K562 (cell line): Measurements from ENCODE around the gene CEND1. TPM values are rescaled to one million over a fixed set of nuclear protein-coding genes. Genes with fewer than 3 reads are reported as not detected.

ENCODE experiments used
- CBX8 ChIP-seq: fragments of 200-600 bp; sonication (generic); IDR thresholded peaks from 2 replicates; pipeline ENCODE4 v1.6.1; 2012; ENCODE audit warnings: borderline replicate concordance, mixed run types, low read depth, mild to moderate bottlenecking, moderate library complexity, mixed read lengths, low read length, control low read depth, inconsistent platforms; ENCODE audit not compliant: poor library complexity, severe bottlenecking; ENCODE audit errors: extremely low read depth
- CHD2 ChIP-seq: IDR thresholded peaks from 2 replicates; pipeline ENCODE4 v1.6.1; 2011; ENCODE audit warnings: low read depth, low read length
- ETV6 ChIP-seq, 3 experiments: fragments of 150-350 bp in 1 of 3; sonication (generic) in 1 of 3; formaldehyde crosslinking in 1 of 3; IDR thresholded peaks; 2 replicates each; pipeline versions ENCODE4 v1.6.1 to v1.8.0; 2014 to 2022; ENCODE audit warnings: borderline replicate concordance in 2 of 3, low read depth in 2 of 3, antibody characterized with exemption in 1 of 3, low read length in 1 of 3, mild to moderate bottlenecking in 1 of 3, missing genetic modification reagents in 1 of 3
- EWSR1 ChIP-seq: fragments of 450-650 bp; IDR thresholded peaks from 2 replicates; pipeline ENCODE4 v1.6.1; 2018; ENCODE audit warnings: borderline replicate concordance, mild to moderate bottlenecking, low read depth, moderate library complexity; ENCODE audit not compliant: partially characterized antibody
- HMG20A ChIP-seq: fragments of 450-650 bp; formaldehyde crosslinking; conservative IDR thresholded peaks from 2 replicates; pipeline ENCODE4 v1.4.0; 2020; ENCODE audit warnings: mild to moderate bottlenecking, mixed read lengths
- HMGN3 ChIP-seq: IDR thresholded peaks from 2 replicates; pipeline ENCODE4 v1.6.1; 2011; ENCODE audit warnings: borderline replicate concordance, low read depth, mild to moderate bottlenecking, mixed read lengths, low read length; ENCODE audit not compliant: insufficient read length; ENCODE audit errors: extremely low read depth
- MAFK ChIP-seq: IDR thresholded peaks from 2 replicates; pipeline ENCODE4 v1.6.1; 2011; ENCODE audit warnings: low read length, improper control_type of control experiment
- MTA2 ChIP-seq: fragments of 450-650 bp; IDR thresholded peaks from 2 replicates; pipeline ENCODE4 v1.6.1; 2016; ENCODE audit warnings: low read depth
- NCOA2 ChIP-seq, 2 experiments: fragments of 450-650 bp; IDR thresholded peaks; 2 replicates each; pipeline ENCODE4 v1.6.1; 2018; ENCODE audit warnings: mild to moderate bottlenecking in 2 of 2, moderate library complexity in 1 of 2; ENCODE audit not compliant: partially characterized antibody in 2 of 2
- NONO ChIP-seq, 2 experiments: fragments of 200-400 bp in 1 of 2; fragments of 450-650 bp in 1 of 2; formaldehyde crosslinking in 1 of 2; IDR thresholded peaks; 2 replicates each; pipeline ENCODE4 v1.6.1; 2017; ENCODE audit warnings: low read depth in 2 of 2, mild to moderate bottlenecking in 2 of 2, moderate library complexity in 2 of 2, low read length in 1 of 2
- POLR2A ChIP-seq: fragments of 450-650 bp; conservative IDR thresholded peaks from 2 replicates; pipeline ENCODE4 v1.6.1; 2016
- PRMT5 ChIP-seq: sonication (generic); formaldehyde crosslinking; IDR thresholded peaks from 2 replicates; pipeline ENCODE4 v1.5.0; 2020; ENCODE audit warnings: missing genetic modification reagents
- PRPF4 ChIP-seq: fragments of 200-400 bp; formaldehyde crosslinking; IDR thresholded peaks from one replicate; pipeline ENCODE4 v1.6.1; 2017; ENCODE audit warnings: low read length, low read depth, mild to moderate bottlenecking; ENCODE audit not compliant: insufficient read depth, poor library complexity, severe bottlenecking
- SRSF3 ChIP-seq: fragments of 200-400 bp; formaldehyde crosslinking; IDR thresholded peaks from 2 replicates; pipeline ENCODE4 v1.6.1; 2016; ENCODE audit warnings: mild to moderate bottlenecking, low read length, moderate library complexity; ENCODE audit not compliant: insufficient read depth
- TBL1XR1 ChIP-seq, 2 experiments: IDR thresholded peaks; 2 replicates each; pipeline ENCODE4 v1.6.1; 2012; ENCODE audit warnings: improper control_type of control experiment in 2 of 2, low read length in 2 of 2, mild to moderate bottlenecking in 1 of 2
- ZNF12 ChIP-seq: sonication (generic); formaldehyde crosslinking; IDR thresholded peaks from 2 replicates; pipeline ENCODE4 v1.4.0; 2020; ENCODE audit warnings: mild to moderate bottlenecking, missing genetic modification reagents
- ZNF274 ChIP-seq: IDR thresholded peaks from 2 replicates; pipeline ENCODE4 v1.6.1; 2011; ENCODE audit warnings: low read depth, mild to moderate bottlenecking, low read length, moderate library complexity, borderline replicate concordance
- polyA plus RNA-seq, 8 experiments: library from polyadenylated mRNA; depleted of rRNA in 4 of 8; stranded (reverse) in 5 of 8; unstranded in 3 of 8; fragments of >200 nt; fragmentation: Nextera tagmentation in 2 of 8; fragmentation: Illumina TruSeq in 1 of 8; extraction: Ambion mirVana in 2 of 8; extraction: Trizol in 1 of 8; gene quantifications; 2 replicates each; pipeline versions ENCODE4 v1.2.1 to v1.2.3, GENCODE V29; 2011 to 2014; ENCODE audit warnings: inconsistent platforms in 1 of 8, missing spikeins in 1 of 8
- total RNA-seq, 7 experiments: library from RNA; depleted of rRNA in 6 of 7; stranded (reverse); fragments of >200 nt in 6 of 7; fragmentation: Illumina TruSeq in 2 of 7; extraction: Trizol in 2 of 7; gene quantifications; 2 replicates each; pipeline versions ENCODE4 v1.2.1 to v1.2.3, GENCODE V29; 2011 to 2021; ENCODE audit warnings: low replicate concordance in 1 of 7
- TF ChIP-seq, protein P1 (sequence below): fragments of 450-650 bp; IDR thresholded peaks from 2 replicates; pipeline ENCODE4 v1.6.1; 2018; ENCODE audit not compliant: partially characterized antibody
- TF ChIP-seq, protein P2 (sequence below): fragments of 450-650 bp; formaldehyde crosslinking; IDR thresholded peaks from 2 replicates; pipeline ENCODE4 v1.4.0; 2020; ENCODE audit warnings: mild to moderate bottlenecking, moderate library complexity
- TF ChIP-seq, protein P3 (sequence below): fragments of 450-650 bp; IDR thresholded peaks from 2 replicates; pipeline ENCODE4 v1.6.1; 2016; ENCODE audit warnings: low read depth, mild to moderate bottlenecking, moderate library complexity

Gene CEND1
- total and polyA plus RNA-seq, 9 of the 15 experiments (the other 6 are each of a cell fraction or from before 2014, with no cell fraction given): 0.13 to 0.18 (median 0.16) TPM; not detected in 6

DNA sequence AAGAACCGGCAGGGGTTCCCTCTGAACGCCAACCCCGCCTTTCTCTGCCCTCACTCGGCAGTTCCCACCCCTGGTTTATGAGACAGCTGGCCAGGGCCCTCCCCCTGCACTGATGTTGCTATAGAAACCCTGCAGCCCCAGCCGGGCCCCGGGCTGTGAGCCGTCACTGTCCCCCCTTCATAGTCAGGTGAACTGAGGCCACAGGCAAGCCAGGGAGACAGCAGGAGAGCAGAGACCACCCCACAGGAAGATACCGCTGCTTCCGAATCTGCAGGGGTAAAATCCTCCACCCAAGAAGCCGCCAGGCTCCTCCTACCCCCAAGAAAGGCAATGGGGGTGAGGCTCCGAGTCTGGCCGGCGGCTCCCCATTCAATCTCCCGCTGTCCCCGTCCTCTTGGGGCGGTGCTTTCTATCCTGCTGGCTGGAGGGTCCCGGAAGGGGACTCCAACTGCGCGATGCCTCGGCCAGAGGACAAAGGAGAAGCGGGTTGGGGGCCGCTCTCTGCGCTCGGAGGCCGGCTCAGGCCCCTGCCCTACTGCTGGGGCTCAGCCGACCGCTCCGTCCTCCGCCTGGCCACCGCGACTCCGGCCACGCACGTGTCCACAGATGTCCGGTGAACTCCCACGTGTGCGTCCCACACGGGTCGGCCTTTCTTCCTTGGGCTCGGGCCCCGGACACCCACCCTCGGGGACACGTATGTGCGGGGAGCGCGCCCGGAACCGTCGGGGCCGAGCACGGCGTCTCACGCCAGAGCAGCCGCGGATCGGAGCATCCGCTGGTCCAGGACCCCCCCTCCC, 7.6 kb upstream of the CEND1 start (continued):
- TF ChIP-seq, protein P1, sequence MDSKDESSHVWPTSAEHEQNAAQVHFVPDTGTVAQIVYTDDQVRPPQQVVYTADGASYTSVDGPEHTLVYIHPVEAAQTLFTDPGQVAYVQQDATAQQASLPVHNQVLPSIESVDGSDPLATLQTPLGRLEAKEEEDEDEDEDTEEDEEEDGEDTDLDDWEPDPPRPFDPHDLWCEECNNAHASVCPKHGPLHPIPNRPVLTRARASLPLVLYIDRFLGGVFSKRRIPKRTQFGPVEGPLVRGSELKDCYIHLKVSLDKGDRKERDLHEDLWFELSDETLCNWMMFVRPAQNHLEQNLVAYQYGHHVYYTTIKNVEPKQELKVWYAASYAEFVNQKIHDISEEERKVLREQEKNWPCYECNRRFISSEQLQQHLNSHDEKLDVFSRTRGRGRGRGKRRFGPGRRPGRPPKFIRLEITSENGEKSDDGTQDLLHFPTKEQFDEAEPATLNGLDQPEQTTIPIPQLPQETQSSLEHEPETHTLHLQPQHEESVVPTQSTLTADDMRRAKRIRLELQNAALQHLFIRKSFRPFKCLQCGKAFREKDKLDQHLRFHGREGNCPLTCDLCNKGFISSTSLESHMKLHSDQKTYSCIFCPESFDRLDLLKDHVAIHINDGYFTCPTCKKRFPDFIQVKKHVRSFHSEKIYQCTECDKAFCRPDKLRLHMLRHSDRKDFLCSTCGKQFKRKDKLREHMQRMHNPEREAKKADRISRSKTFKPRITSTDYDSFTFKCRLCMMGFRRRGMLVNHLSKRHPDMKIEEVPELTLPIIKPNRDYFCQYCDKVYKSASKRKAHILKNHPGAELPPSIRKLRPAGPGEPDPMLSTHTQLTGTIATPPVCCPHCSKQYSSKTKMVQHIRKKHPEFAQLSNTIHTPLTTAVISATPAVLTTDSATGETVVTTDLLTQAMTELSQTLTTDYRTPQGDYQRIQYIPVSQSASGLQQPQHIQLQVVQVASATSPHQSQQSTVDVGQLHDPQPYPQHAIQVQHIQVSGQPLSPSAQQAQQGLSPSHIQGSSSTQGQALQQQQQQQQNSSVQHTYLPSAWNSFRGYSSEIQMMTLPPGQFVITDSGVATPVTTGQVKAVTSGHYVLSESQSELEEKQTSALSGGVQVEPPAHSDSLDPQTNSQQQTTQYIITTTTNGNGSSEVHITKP: no peak
- TF ChIP-seq MTA2: no peak
- no peak for TF ChIP-seq SRSF3
- no peak for TF ChIP-seq CHD2
- TF ChIP-seq NONO (IDR thresholded peaks at IDR 0.05; ENCODE audit: low read depth in 2 of 2, low read length in 1 of 2): no peak
- TF ChIP-seq, protein P2, sequence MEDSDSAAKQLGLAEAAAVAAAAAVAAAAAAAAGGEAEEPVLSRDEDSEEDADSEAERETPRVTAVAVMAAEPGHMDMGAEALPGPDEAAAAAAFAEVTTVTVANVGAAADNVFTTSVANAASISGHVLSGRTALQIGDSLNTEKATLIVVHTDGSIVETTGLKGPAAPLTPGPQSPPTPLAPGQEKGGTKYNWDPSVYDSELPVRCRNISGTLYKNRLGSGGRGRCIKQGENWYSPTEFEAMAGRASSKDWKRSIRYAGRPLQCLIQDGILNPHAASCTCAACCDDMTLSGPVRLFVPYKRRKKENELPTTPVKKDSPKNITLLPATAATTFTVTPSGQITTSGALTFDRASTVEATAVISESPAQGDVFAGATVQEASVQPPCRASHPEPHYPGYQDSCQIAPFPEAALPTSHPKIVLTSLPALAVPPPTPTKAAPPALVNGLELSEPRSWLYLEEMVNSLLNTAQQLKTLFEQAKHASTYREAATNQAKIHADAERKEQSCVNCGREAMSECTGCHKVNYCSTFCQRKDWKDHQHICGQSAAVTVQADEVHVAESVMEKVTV (CRISPR knock-in tag): no peak
- TF ChIP-seq, protein P3, sequence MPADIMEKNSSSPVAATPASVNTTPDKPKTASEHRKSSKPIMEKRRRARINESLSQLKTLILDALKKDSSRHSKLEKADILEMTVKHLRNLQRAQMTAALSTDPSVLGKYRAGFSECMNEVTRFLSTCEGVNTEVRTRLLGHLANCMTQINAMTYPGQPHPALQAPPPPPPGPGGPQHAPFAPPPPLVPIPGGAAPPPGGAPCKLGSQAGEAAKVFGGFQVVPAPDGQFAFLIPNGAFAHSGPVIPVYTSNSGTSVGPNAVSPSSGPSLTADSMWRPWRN: no peak
- no peak for TF ChIP-seq HMG20A (CRISPR knock-in tag)
- TF ChIP-seq PRPF4: no peak
- TF ChIP-seq ETV6 (IDR thresholded peaks at IDR 0.05; ENCODE audit: borderline replicate concordance in 1 of 2, low read depth in 2 of 2, low read length in 1 of 2): no peak
- no peak for TF ChIP-seq ETV6 (CRISPR knock-in tag; IDR thresholded peaks at IDR 0.05; ENCODE audit: borderline replicate concordance)
- TF ChIP-seq MAFK: no peak
- no peak for TF ChIP-seq TBL1XR1 (IDR thresholded peaks at IDR 0.05; ENCODE audit: low read length in 2 of 2)
- peak; percentile 59; the same call in 1 of the 2 replicates for TF ChIP-seq PRMT5 (CRISPR knock-in tag)
- TF ChIP-seq ZNF274: no peak
- TF ChIP-seq POLR2A: no peak; the same call in 1 of the 2 replicates
- no peak for TF ChIP-seq EWSR1
- no peak for TF ChIP-seq NCOA2 (IDR thresholded peaks at IDR 0.05; ENCODE audit: partially characterized antibody in 2 of 2)
- TF ChIP-seq CBX8: no peak
- no peak for TF ChIP-seq HMGN3
- no peak for TF ChIP-seq ZNF12 (CRISPR knock-in tag)
